GM12878 (cell line): ENCODE data around the gene IGF2BP1. TPM values are rescaled to one million over a fixed set of nuclear protein-coding genes. Genes with fewer than 3 reads are reported as not detected.

Source experiments
- ATAC-seq: fragments of 200-7000 bp; cut with Tn5 transposase; 3 replicates; pipeline ENCODE4 v1.9.1; 2020; ENCODE audit warnings: mild to moderate bottlenecking, moderate library complexity
- BruUV-seq: library from RNA; stranded (reverse); fragments of 400-500 nt; replicated peaks from 2 replicates; lab custom pipeline; 2021; lab: Mats Ljungman, UMichigan
- CTCF ChIA-PET: fragments of 300-600 bp; sonication (Branson Sonifier 250); formaldehyde crosslinking; extraction: SDS; loops from one replicate; lab custom pipeline; 2021; ENCODE audit warnings: inconsistent platforms; lab: Yijun Ruan, JAX
- POLR2A ChIA-PET: fragments of 350-600 bp; formaldehyde crosslinking; extraction: SDS; loops from one replicate; lab custom pipeline; 2021; ENCODE audit warnings: inconsistent platforms; lab: Charles Lee
- RAD21 ChIA-PET: fragments of 300-600 bp; sonication (Branson Sonifier 250); formaldehyde crosslinking; loops from one replicate; lab custom pipeline; 2023; ENCODE audit warnings: antibody characterized with exemption; ENCODE audit not compliant: unreplicated experiment; lab: Charles Lee
- SMC1A ChIA-PET: fragments of 300-600 bp; sonication (Branson Sonifier 250); formaldehyde crosslinking; loops from one replicate; lab custom pipeline; 2023; ENCODE audit not compliant: unreplicated experiment, uncharacterized antibody; lab: Charles Lee
- DNase-seq: peaks from one replicate; pipeline ENCODE4 v3.0.0-alpha.2; 2011; ENCODE audit warnings: low read depth, low spot score
- FAIRE-seq: peaks from 3 replicates; lab custom pipeline; 2011; peaks lifted over from hg19 to GRCh38; lab: Jason Lieb, UNC
- H2AFZ ChIP-seq: 2 replicates; pipeline ENCODE4 v1.6.0; 2011; ENCODE audit warnings: low read depth, low read length, control low read depth; ENCODE audit not compliant: control insufficient read depth
- H3K27ac ChIP-seq: 2 replicates; pipeline ENCODE4 v1.5.1; 2011; ENCODE audit warnings: control low read depth; ENCODE audit not compliant: control insufficient read depth, insufficient read depth
- H3K27me3 ChIP-seq, 2 experiments: replicated peaks in 1 of 2; 2 replicates each; pipeline versions ENCODE4 v1.6.0 to v1.6.1; 2011; ENCODE audit warnings: low read length in 1 of 2; ENCODE audit not compliant: control insufficient read depth in 2 of 2, insufficient read depth in 2 of 2
- H3K36me3 ChIP-seq, 2 experiments: 2 replicates each; pipeline ENCODE4 v1.5.1; 2011; ENCODE audit warnings: low read length in 1 of 2; ENCODE audit not compliant: control insufficient read depth in 2 of 2, insufficient read depth in 2 of 2
- H3K4me1 ChIP-seq: 2 replicates; pipeline ENCODE4 v1.6.1; 2011; ENCODE audit warnings: mild to moderate bottlenecking, low read length, moderate library complexity, mixed read lengths; ENCODE audit not compliant: control insufficient read depth, insufficient read depth
- H3K4me2 ChIP-seq: 2 replicates; pipeline ENCODE4 v1.6.0; 2011; ENCODE audit warnings: control low read depth; ENCODE audit not compliant: control insufficient read depth, insufficient read depth
- H3K4me3 ChIP-seq: fragments of 200-600 bp; sonication (generic); 2 replicates; pipeline ENCODE4 v1.5.1; 2016
- H3K79me2 ChIP-seq: 2 replicates; pipeline ENCODE4 v1.6.0; 2011; ENCODE audit warnings: low read length; ENCODE audit not compliant: control insufficient read depth, insufficient read depth
- H3K9ac ChIP-seq: 2 replicates; pipeline ENCODE4 v1.8.0; 2011; ENCODE audit warnings: low read length, control low read depth, mixed read lengths; ENCODE audit not compliant: control insufficient read depth, insufficient read depth
- H3K9me3 ChIP-seq: replicated peaks from 3 replicates; pipeline ENCODE4 v1.5.1; 2011; ENCODE audit warnings: mild to moderate bottlenecking, low read length; ENCODE audit not compliant: control insufficient read depth, insufficient read depth
- H4K20me1 ChIP-seq: 2 replicates; pipeline ENCODE4 v1.6.0; 2011; ENCODE audit not compliant: control insufficient read depth, insufficient read depth
- GABPA ChIP-seq: IDR thresholded peaks from 2 replicates; pipeline ENCODE4 v1.6.1; 2014; ENCODE audit warnings: antibody characterized with exemption, low read depth, mild to moderate bottlenecking, inconsistent platforms
- IKZF1 ChIP-seq: fragments of 450-650 bp; conservative IDR thresholded peaks from 2 replicates; pipeline ENCODE4 v1.6.1; 2017; ENCODE audit warnings: antibody characterized with exemption, mild to moderate bottlenecking
- MTA3 ChIP-seq: IDR thresholded peaks from 2 replicates; pipeline ENCODE4 v1.6.1; 2012; ENCODE audit warnings: low read length, inconsistent platforms, borderline replicate concordance
- MYB ChIP-seq: fragments of 150-350 bp; IDR thresholded peaks from 2 replicates; pipeline ENCODE4 v1.6.1; 2014; ENCODE audit warnings: mild to moderate bottlenecking, low read depth, low read length, borderline replicate concordance
- MYC ChIP-seq: IDR thresholded peaks from 2 replicates; pipeline ENCODE4 v1.6.1; 2011; ENCODE audit warnings: mild to moderate bottlenecking, low read length, moderate library complexity, inconsistent platforms; ENCODE audit not compliant: insufficient read depth, insufficient replicate concordance, insufficient read length, severe bottlenecking
- NR2F1 ChIP-seq: fragments of 450-650 bp; conservative IDR thresholded peaks from 2 replicates; pipeline ENCODE4 v1.6.1; 2017; ENCODE audit warnings: mild to moderate bottlenecking
- RAD21 ChIP-seq: IDR thresholded peaks from 2 replicates; pipeline ENCODE4 v1.6.1; 2011; ENCODE audit warnings: mild to moderate bottlenecking, low read depth, low read length, moderate library complexity; ENCODE audit not compliant: insufficient read depth
- RAD51 ChIP-seq: fragments of 450-650 bp; IDR thresholded peaks from 2 replicates; pipeline ENCODE4 v1.6.1; 2016; ENCODE audit warnings: moderate library complexity, mild to moderate bottlenecking, inconsistent platforms
- SP1 ChIP-seq: IDR thresholded peaks from one replicate; pipeline ENCODE4 v1.6.1; 2011; ENCODE audit warnings: low read depth, low read length
- ZNF217 ChIP-seq: fragments of 450-650 bp; IDR thresholded peaks from 2 replicates; pipeline ENCODE4 v1.6.1; 2017; ENCODE audit warnings: antibody characterized with exemption, mild to moderate bottlenecking
- WGBS: methylation state at CpG from one replicate; pipeline ENCODE4 v1.1.6; 2016; ENCODE audit warnings: low lambda C conversion rate; ENCODE audit not compliant: insufficient replicate concordance, insufficient coverage; ENCODE audit errors: missing lambda C conversion rate; 5-methylcytosine and 5-hydroxymethylcytosine counted together
- in situ Hi-C: fragments of 300-500 bp; cut with MboI; formaldehyde crosslinking; loops from 9 replicates; pipeline ENCODE4 v1.14.3; 2018; ENCODE audit warnings: mixed read lengths
- intact Hi-C: fragments of 100-400 bp; cut with micrococcal nuclease; formaldehyde crosslinking; loops from one replicate; pipeline ENCODE4 v1.14.2; 2022; ENCODE audit not compliant: unreplicated experiment
- polyA plus RNA-seq, 11 experiments: library from polyadenylated mRNA; depleted of rRNA in 4 of 11; unstranded in 6 of 11; stranded (reverse) in 5 of 11; fragments of >200 nt; fragmentation: Nextera tagmentation in 4 of 11; fragmentation: Illumina TruSeq in 1 of 11; extraction: Ambion mirVana in 4 of 11; extraction: Trizol in 1 of 11; gene quantifications; 1 replicate in 1 of 11; 2 replicates in 10 of 11; pipeline versions ENCODE4 v1.2.1 to v1.2.3, GENCODE V29; 2011 to 2016; ENCODE audit warnings: inconsistent platforms in 2 of 11, missing spikeins in 2 of 11, low read depth in 1 of 11
- total RNA-seq, 4 experiments: library from RNA; depleted of rRNA in 3 of 4; stranded (reverse); fragments of >200 nt in 3 of 4; fragmentation: Illumina TruSeq in 1 of 4; extraction: Trizol in 1 of 4; gene quantifications; 2 replicates each; pipeline versions ENCODE4 v1.2.1 to v1.2.3, GENCODE V29; 2013 to 2021
- TF ChIP-seq, protein P1 (sequence below): fragments of 450-650 bp; IDR thresholded peaks from 2 replicates; pipeline ENCODE4 v1.6.1; 2017; ENCODE audit warnings: mild to moderate bottlenecking, low read depth, inconsistent platforms; ENCODE audit not compliant: poor library complexity, severe bottlenecking

Gene IGF2BP1
- total and polyA plus RNA-seq, 10 of the 15 experiments (the other 5 are each of a cell fraction or from before 2014, with no cell fraction given), result 0.04 to 2.4 (median 0.13) TPM; not detected in 1

DNA sequence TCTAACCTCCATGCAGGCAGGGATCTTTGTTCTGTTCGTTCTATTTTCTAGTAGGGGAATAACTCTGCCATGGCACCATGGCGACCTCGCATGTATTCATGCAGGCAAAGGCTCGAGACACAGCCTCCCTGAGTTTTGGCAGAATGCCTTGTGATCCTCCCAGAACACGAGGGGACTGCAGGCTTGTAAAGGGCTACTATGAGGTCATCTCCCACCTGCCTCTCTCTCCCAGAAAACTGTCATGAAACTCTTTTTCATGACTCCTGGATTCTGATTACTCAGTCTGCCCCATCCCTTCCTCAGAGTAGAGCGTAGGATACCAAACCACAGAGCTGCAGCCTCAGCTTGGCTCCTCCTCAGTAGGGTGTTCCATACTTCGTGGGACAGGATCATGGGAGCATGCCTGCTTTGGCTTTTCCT, 64.3 kb downstream of the IGF2BP1 start:
- Histone ChIP-seq H3K4me2 (no peak overlapping the region), H3K27ac (no peak overlapping the region), H3K36me3 (no peaks in the 10 kb centered on the region), H3K4me3 (no peak overlapping the region), H3K4me1 (no peaks in the 10 kb centered on the region), H3K27me3 (no peaks in the 10 kb centered on the region), H4K20me1 (no peaks in the 10 kb centered on the region), H2AFZ (no peak overlapping the region), H3K9me3 (no peaks in the 10 kb centered on the region), H3K9ac (no peak overlapping the region), H3K79me2 (no peaks in the 10 kb centered on the region)
- in situ Hi-C loops (no loop called here), intact Hi-C loops (no loop called here)
- FAIRE-seq (no peak), ATAC-seq (no peak), DNase-seq (no peak)
- BruUV-seq, result no TSS peak
- WGBS, result 51% methylated on average over 7 of the region's 7 CpGs
- ChIA-PET CTCF (no interaction called here), RAD21 (no interaction called here), POLR2A (no interaction called here), SMC1A (interaction anchor here (0.5 kb wide), 1 partner anchor 50 kb away, joined by 3 read pairs; no protein-coding TSS in a partner anchor)
- TF ChIP-seq MTA3 (no peak), RAD51 (no peak), MYB (no peak), SP1 (no peak), IKZF1 (no peak), GABPA (no peak), ZNF217 (no peak), NR2F1 (no peak), MYC (no peak), RAD21 (no peak)
- TF ChIP-seq, protein P1, sequence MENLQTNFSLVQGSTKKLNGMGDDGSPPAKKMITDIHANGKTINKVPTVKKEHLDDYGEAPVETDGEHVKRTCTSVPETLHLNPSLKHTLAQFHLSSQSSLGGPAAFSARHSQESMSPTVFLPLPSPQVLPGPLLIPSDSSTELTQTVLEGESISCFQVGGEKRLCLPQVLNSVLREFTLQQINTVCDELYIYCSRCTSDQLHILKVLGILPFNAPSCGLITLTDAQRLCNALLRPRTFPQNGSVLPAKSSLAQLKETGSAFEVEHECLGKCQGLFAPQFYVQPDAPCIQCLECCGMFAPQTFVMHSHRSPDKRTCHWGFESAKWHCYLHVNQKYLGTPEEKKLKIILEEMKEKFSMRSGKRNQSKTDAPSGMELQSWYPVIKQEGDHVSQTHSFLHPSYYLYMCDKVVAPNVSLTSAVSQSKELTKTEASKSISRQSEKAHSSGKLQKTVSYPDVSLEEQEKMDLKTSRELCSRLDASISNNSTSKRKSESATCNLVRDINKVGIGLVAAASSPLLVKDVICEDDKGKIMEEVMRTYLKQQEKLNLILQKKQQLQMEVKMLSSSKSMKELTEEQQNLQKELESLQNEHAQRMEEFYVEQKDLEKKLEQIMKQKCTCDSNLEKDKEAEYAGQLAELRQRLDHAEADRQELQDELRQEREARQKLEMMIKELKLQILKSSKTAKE, result no peak
